Ishikawa (cell line): Measurements from ENCODE around the gene USP2.

ENCODE experiments used
- CEBPB ChIP-seq: IDR thresholded peaks from 2 replicates; pipeline ENCODE4 v1.6.1; 2012
- CREB1 ChIP-seq: IDR thresholded peaks from 2 replicates; pipeline ENCODE4 v1.6.1; 2012; ENCODE audit warnings: low read depth
- EP300 ChIP-seq: IDR thresholded peaks from 2 replicates; pipeline ENCODE4 v1.6.1; 2012; ENCODE audit warnings: borderline replicate concordance
- NFIC ChIP-seq: IDR thresholded peaks from 2 replicates; pipeline ENCODE4 v1.6.1; 2012
- RAD21 ChIP-seq: IDR thresholded peaks from 2 replicates; pipeline ENCODE4 v1.6.1; 2012; ENCODE audit warnings: low read depth
- TAF1 ChIP-seq: IDR thresholded peaks from 2 replicates; pipeline ENCODE4 v1.6.1; 2012; ENCODE audit warnings: low read depth, mild to moderate bottlenecking
- TCF12 ChIP-seq: IDR thresholded peaks from 2 replicates; pipeline ENCODE4 v1.6.1; 2012; ENCODE audit warnings: low read depth
- TEAD4 ChIP-seq: IDR thresholded peaks from 2 replicates; pipeline ENCODE4 v1.6.1; 2012
- YY1 ChIP-seq: IDR thresholded peaks from 2 replicates; pipeline ENCODE4 v1.6.1; 2012; ENCODE audit warnings: low read depth
- ZBTB7A ChIP-seq: IDR thresholded peaks from 2 replicates; pipeline ENCODE4 v1.6.1; 2012; ENCODE audit warnings: low read depth
- TF ChIP-seq, protein P1 (sequence below): IDR thresholded peaks from 2 replicates; pipeline ENCODE4 v1.6.1; 2012; ENCODE audit warnings: low read depth, mild to moderate bottlenecking
- TF ChIP-seq, protein P2 (sequence below): IDR thresholded peaks from 2 replicates; pipeline ENCODE4 v1.6.1; 2012

DNA sequence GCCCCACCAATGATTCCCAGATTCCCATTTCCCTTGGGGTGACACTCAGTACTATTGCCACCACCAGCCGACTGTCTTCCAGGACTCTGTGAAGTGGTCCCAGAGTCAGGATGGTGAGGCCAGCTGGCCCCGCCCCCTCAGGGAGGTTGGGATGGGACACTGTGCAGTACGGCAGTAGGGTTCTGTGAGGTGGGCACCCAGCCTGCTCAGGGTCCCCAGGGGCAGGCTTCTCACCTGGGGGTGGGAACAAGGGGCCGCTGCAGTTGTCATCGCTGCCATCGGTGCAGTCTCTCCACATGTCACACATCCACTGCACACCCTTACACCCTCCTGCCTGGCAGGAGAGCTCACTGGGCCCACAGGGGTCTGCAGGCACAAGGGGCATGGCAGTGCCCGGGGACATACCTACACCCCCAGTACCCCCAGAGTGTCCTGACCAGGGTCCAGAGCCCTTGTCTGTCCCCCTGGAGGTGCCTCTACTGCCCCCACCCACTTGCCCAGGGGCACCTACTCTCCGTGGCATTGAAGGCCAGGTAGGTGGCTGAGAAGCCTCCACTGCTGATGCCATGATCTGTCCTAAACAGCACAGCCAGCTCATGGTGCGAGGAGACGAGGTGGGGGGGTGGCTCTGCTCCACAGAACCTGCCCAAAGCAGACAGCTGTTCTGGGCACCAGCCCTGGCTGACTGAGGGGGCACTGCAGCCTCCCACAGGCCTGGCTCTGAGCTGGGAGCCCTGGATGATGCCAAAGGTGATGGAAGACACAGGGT is 38.9 kb downstream of the USP2 start:
- TF ChIP-seq, protein P1, sequence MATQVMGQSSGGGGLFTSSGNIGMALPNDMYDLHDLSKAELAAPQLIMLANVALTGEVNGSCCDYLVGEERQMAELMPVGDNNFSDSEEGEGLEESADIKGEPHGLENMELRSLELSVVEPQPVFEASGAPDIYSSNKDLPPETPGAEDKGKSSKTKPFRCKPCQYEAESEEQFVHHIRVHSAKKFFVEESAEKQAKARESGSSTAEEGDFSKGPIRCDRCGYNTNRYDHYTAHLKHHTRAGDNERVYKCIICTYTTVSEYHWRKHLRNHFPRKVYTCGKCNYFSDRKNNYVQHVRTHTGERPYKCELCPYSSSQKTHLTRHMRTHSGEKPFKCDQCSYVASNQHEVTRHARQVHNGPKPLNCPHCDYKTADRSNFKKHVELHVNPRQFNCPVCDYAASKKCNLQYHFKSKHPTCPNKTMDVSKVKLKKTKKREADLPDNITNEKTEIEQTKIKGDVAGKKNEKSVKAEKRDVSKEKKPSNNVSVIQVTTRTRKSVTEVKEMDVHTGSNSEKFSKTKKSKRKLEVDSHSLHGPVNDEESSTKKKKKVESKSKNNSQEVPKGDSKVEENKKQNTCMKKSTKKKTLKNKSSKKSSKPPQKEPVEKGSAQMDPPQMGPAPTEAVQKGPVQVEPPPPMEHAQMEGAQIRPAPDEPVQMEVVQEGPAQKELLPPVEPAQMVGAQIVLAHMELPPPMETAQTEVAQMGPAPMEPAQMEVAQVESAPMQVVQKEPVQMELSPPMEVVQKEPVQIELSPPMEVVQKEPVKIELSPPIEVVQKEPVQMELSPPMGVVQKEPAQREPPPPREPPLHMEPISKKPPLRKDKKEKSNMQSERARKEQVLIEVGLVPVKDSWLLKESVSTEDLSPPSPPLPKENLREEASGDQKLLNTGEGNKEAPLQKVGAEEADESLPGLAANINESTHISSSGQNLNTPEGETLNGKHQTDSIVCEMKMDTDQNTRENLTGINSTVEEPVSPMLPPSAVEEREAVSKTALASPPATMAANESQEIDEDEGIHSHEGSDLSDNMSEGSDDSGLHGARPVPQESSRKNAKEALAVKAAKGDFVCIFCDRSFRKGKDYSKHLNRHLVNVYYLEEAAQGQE: no peak
- TF ChIP-seq CREB1 (no peak), TEAD4 (no peak), TAF1 (no peak), RAD21 (no peak), YY1 (no peak), TCF12 (no peak), CEBPB (no peak), ZBTB7A (no peak), EP300 (no peak), NFIC (no peak)
- TF ChIP-seq, protein P2, sequence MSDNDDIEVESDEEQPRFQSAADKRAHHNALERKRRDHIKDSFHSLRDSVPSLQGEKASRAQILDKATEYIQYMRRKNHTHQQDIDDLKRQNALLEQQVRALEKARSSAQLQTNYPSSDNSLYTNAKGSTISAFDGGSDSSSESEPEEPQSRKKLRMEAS: no peak
